ENCODE results near the gene RELL2.

DNA sequence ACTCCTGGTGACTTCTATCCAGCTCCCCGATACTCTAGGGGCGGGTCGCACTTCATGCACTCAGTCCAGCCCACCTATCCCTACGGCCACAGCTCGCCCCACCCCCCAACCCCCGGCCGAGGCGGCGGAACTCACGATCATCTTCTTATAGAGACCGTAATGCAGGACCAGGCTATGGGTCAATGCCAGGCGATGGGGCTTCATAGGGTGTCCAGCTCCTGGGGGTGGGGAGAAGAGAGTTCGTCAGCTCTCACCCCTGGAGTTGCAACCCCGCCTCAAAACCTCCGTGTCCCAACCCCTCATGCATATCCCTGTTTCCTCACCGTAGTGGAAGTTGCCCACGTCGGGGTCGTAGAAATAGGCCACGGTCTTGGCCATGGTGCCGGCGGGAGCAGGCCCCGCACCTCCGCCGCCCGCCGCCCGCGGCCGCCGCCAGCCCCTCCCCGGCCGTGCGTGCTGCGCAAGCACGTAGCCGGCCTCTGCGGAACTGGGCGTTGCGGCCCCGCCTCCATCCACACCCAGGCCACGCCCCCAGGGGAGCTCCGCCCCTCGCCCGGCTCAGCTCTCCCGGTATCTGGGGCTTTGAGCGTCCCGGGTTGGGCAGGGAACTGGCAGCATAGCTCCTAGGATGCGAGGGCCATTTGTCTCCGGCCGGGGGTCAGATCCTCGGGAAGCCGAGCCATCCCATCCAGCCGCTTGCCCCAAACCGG is at the start of gene RELL2, which contains the start of gene HDAC3:
- TF ChIP-seq, protein P1, sequence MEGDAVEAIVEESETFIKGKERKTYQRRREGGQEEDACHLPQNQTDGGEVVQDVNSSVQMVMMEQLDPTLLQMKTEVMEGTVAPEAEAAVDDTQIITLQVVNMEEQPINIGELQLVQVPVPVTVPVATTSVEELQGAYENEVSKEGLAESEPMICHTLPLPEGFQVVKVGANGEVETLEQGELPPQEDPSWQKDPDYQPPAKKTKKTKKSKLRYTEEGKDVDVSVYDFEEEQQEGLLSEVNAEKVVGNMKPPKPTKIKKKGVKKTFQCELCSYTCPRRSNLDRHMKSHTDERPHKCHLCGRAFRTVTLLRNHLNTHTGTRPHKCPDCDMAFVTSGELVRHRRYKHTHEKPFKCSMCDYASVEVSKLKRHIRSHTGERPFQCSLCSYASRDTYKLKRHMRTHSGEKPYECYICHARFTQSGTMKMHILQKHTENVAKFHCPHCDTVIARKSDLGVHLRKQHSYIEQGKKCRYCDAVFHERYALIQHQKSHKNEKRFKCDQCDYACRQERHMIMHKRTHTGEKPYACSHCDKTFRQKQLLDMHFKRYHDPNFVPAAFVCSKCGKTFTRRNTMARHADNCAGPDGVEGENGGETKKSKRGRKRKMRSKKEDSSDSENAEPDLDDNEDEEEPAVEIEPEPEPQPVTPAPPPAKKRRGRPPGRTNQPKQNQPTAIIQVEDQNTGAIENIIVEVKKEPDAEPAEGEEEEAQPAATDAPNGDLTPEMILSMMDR (IDR thresholded peaks at IDR 0.05) = peak in 1 of 4 experiments; percentile 5
- TF ChIP-seq POLR2AphosphoS5 (IDR thresholded peaks at IDR 0.05) (peak; percentile 77), POLR2A (IDR thresholded peaks at IDR 0.05) (peak; percentile 93 to 95), EP300 (IDR thresholded peaks at IDR 0.05) (no peak)
